NB4 (cell line): ENCODE data around the gene SF3A1.

Source experiments
- CTCF ChIP-seq: IDR thresholded peaks from one replicate; pipeline ENCODE4 v1.5.1; 2012; ENCODE audit warnings: low read depth, low read length
- POLR2A ChIP-seq: IDR thresholded peaks from 2 replicates; pipeline ENCODE4 v1.6.1; 2011; ENCODE audit warnings: mild to moderate bottlenecking; ENCODE audit not compliant: insufficient read length; ENCODE audit errors: extremely low read depth

- no peak for TF ChIP-seq CTCF
- no peak for TF ChIP-seq POLR2A
Measured at GRCh38 chr22:30393322-30393680, 36.6 kb upstream of the SF3A1 start.
